ENCODE measurements around the gene FAM156B.
"Not testable (repeated sequence)": the region's sequence is repeated elsewhere in the genome, so short reads cannot be mapped to it uniquely, and the experiment has no call there.

FAM156B gene

GRCh38 chrX:52896855-52897709 is at the start of gene FAM156B:
Gene FAM156B (plus strand): TSS chrX:52897330. CDS start chrX:52907226, 9,896 bp downstream.
- DNase-seq (ENCODE audit: low read depth, low spot score) = not testable (repeated sequence)

DNA sequence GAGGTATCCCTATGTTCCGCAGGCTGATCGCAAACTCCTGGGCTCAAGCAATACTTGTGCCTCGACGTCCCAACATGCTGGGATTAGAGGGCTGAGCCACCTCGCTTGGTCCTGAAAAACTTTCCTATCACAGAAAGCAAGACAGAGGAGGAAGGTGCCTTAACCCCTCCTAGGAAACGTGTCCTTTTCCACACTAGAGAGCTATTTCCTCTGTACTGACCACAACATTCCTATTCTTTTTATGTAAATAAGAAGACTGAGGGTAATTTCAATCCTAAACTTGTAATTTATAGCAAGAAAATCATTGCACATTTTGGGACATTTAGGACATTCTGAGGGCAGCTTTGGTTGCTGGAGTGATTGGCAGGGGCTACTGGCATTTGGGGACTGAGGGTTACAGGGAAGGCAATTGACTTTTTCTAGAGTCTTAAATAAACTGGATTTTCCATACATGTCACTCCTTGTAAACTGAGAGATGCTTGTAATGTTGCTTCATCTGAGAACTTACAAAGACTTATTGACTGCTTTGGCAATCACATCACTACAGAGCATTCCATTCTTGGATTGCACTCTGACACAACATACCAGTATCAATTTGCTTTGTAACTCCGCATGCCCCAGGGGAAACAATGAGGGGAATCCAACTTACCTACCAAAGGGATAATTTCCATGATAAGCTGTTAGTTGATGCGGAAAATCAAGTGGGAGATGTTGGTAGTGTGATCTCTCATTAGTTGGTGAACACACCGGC is 44.8 kb upstream of the FAM156B start:
- no peak for DNase-seq (ENCODE audit: low read depth, low spot score)

DNA sequence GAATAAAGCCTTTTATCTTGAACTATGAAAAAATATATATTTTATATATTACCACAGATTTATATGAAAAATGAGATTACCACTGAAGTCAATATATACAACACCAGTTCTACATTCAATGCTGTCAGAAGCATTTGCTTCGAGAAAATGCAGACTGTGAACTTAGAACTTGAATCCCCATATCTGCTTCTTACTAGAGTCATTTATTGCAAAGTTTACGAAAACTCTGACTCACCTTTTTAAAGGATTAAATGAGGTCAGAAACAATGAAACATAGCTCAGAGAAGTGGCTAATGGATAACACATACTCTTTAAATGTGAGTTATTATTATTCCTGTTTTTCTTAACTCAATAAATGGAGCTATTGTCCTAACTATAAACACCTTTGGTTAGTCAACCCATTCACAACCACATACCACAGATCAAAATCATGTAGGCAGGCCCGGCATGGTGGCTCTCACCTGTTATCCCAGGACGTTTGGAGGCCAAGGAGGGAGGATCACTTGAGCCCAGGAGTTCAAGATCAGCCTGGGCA is 40.1 kb upstream of the FAM156B start:
- not testable (repeated sequence) for DNase-seq (ENCODE audit: low read depth, low spot score)

GRCh38 chrX:52865343-52865998 is 31.7 kb upstream of the FAM156B start:
- no peak for DNase-seq (ENCODE audit: low read depth, low spot score)

GRCh38 chrX:52867610-52868348 is 29.4 kb upstream of the FAM156B start, which contains the start of gene XAGE3:
Gene XAGE3 (minus strand): TSS chrX:52868083. CDS start chrX:52867133, 950 bp downstream.
- no peak for DNase-seq (ENCODE audit: low read depth, low spot score)

GRCh38 chrX:52870046-52870445 is 27.1 kb upstream of the FAM156B start:
- DNase-seq (ENCODE audit: low read depth, low spot score) = no peak

GRCh38 chrX:52873825-52874224 is 23.3 kb upstream of the FAM156B start:
- not testable (repeated sequence) for DNase-seq (ENCODE audit: low read depth, low spot score)

- DNase-seq (ENCODE audit: low read depth, low spot score) = no peak
Observed at GRCh38 chrX:52874661-52875060, 22.5 kb upstream of the FAM156B start.

DNA sequence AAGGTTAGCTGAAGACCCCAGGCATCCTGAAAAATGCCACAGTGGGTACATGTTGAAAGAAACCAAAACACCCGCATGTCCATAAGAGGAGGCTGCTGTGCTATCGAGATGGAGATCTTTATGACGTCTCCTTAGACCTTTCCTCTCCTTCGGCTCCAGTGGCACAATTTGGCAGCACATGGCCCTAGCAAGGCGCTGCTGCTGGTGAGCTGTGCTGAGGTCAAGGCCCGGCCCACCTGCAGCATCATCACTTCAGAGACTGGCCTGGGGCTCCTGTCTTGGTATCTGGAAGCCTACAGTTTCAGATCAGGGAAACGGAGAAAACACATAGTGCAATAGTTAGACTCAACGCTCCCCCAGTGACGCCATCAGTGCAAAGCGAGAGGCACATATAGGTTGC is 21.7 kb upstream of the FAM156B start:
- DNase-seq (ENCODE audit: low read depth, low spot score) = not testable (repeated sequence)

GRCh38 chrX:52876386-52876785 is 20.7 kb upstream of the FAM156B start:
- not testable (repeated sequence) for DNase-seq (ENCODE audit: low read depth, low spot score)

- not testable (repeated sequence) for DNase-seq (ENCODE audit: low read depth, low spot score)
Observed at GRCh38 chrX:52887459-52887858, 9.7 kb upstream of the FAM156B start.

DNA sequence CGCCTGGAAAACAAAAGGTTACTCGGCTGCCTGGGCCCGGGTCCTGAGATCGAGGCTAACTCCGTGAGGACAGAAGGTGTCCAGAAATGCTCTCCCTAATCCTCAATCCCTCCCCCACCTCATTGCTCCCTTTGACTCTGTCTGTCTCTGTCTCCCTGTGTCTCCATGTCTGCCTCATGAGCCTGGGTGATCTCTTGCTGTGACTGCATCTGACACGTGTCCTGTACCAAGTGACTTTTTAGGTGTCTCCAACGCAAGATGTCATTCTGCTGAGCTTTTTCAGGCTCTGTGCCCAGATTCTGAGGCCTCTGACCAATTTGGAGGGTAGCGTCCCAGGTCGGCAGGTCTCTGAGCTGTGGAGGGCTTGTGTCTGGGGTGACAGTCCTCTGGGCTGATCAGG is 9.0 kb upstream of the FAM156B start:
- not testable (repeated sequence) for DNase-seq (ENCODE audit: low read depth, low spot score)

- DNase-seq (ENCODE audit: low read depth, low spot score) = not testable (repeated sequence)
Observed at GRCh38 chrX:52896438-52896837, 692 bp upstream of the FAM156B start.

DNA sequence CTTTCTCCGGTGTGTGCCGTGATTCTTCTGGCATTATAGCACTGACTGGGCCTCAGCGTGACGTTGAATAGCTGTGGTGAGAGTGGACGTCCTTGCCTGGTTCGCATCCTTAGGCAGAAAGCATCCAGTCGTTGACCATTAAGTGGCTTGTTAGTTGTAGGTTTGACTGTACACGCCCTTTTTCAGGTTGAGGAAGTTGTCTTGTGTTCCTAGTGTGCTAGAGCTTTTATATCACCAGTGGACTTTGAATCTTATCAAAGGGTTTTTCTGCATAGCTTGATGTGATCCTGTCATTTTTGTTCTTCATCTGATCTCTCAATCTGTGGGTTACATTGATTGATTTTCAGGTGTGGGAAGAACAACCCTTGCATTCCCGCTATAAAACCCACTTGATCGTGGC is 8.4 kb downstream of the FAM156B start:
- not testable (repeated sequence) for DNase-seq (ENCODE audit: low read depth, low spot score)

GRCh38 chrX:52906072-52906471 is 8.9 kb downstream of the FAM156B start:
- not testable (repeated sequence) for DNase-seq (ENCODE audit: low read depth, low spot score)

- DNase-seq (ENCODE audit: low read depth, low spot score) = not testable (repeated sequence)
Observed at GRCh38 chrX:52907137-52907536, 10.0 kb downstream of the FAM156B start.

DNA sequence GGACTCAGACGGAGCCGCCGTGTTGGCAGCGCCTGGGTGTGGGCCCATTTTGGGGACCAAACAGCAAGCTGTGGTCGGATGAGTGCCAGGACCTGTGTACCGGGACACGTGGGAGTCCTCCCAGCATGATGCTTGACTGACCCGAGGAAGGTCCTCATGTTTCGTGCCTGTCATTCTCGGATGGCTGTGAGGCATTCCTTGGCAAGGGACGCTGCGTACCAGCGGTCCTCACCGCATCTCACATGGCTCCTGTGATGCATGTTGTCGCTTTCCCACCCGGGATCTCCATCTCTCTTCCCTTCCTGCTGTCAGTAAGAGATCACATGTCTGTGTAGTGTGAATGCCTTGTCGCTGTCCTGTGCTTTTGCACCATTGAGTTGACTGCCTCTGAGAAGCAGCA is 10.8 kb downstream of the FAM156B start:
- DNase-seq (ENCODE audit: low read depth, low spot score) = not testable (repeated sequence)

DNA sequence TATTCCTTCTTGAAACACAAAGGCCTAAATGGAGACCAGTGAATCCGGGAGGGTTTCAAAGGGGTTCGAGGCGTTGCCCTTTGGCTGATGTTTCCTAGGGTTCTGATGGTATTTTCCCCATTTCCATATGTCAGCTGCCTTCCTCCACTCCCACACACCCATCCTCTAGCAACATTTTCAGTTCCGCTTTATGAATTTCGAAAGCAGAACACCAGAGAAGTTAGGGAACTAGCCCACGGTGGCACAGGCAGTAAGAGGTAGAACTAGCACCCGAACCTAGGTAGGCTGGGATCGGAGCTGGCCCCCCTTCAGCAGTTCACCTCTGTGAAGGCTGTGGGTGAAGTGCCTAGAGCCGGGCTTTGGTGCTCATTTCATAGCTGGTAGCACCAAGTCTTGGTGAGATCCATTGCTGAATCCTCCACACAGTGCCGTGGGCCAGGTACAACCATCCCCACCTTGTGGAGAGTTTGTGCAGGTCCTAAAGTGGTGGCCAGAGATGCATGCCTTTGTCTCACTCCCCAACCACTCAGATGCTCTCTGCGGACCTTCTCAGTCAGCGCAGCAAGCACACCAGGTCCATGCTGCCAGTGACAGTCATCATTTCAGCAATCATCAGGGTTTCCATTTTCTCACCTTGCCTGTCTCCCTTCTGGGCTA is 12.3 kb downstream of the FAM156B start:
- DNase-seq (ENCODE audit: low read depth, low spot score) = not testable (repeated sequence)

DNA sequence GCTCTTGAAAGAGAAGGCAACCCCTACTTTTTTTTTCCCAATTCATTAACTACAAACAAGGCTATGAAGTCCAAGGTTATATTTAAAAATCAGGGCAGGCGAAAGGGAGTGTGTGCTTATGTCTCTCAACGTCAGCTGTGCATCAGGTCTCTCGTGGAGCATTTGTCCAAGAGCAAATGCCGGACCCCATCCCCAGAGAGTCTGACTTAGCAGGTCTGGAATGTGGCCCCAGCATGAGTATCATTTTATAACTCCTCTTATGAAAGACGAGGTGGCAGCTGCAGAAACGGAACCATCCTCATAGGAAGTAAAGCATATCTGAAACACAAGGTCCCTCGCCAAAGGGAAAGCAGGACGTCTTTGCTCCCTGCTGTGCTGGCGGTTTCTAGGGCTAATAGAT is 16.6 kb downstream of the FAM156B start:
- not testable (repeated sequence) for DNase-seq (ENCODE audit: low read depth, low spot score)

DNA sequence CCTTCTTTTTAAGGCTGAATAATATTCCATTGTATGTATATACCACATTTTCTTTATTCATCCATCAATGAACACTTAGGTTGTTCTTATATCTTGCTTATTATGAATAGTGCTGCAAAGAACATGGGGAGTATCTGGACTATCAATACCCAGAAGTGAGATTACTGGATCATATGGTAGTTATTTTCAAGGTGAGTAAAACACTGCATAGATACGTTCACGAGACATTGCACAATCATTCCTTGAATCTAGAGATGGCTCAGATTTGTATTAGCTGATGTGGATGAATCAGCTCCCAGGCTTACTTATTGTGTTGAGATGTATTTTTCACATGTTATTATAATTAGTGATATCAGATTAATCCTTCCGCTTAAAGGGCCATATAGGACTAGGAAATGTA is 17.6 kb downstream of the FAM156B start:
- DNase-seq (ENCODE audit: low read depth, low spot score) = not testable (repeated sequence)
